Hematopoietic multipotent progenitor cell treated with erythropoietin and hydrocortisone succinate and interleukin-3 and kit ligand, for 8 days (in vitro differentiated cells): Measurements from ENCODE around the gene PODNL1.
"Not testable (repeated sequence)": the region's sequence is repeated elsewhere in the genome, so short reads cannot be mapped to it uniquely, and the experiment has no call there.

Source experiments
- DNase-seq: peaks from one replicate; pipeline ENCODE4 v3.0.0-alpha.2; 2015

Gene PODNL1

GRCh38 chr19:13923194-13923987, 14.8 kb downstream of the PODNL1 start:
- DNase-seq, result no peak

GRCh38 chr19:13922118-13922517, 16.1 kb downstream of the PODNL1 start:
- not testable (repeated sequence) for DNase-seq

- peak; percentile 88 for DNase-seq
These were observed 17.1 kb downstream of the PODNL1 start for GRCh38 chr19:13920940-13921747.

- DNase-seq, result no peak
These were observed 17.7 kb downstream of the PODNL1 start for GRCh38 chr19:13920524-13920923.

GRCh38 chr19:13918726-13919411, 19.3 kb downstream of the PODNL1 start:
- no peak for DNase-seq

- no peak for DNase-seq
These were observed 20.3 kb downstream of the PODNL1 start for GRCh38 chr19:13917888-13918406.

- no peak for DNase-seq
These were observed 23.4 kb downstream of the PODNL1 start for GRCh38 chr19:13914777-13915176.

- DNase-seq, result no peak
These were observed 24.9 kb downstream of the PODNL1 start for GRCh38 chr19:13913352-13913751.

GRCh38 chr19:13909430-13909829, 28.8 kb downstream of the PODNL1 start:
- DNase-seq, result no peak

GRCh38 chr19:13908674-13909073, 29.5 kb downstream of the PODNL1 start:
- DNase-seq, result no peak

GRCh38 chr19:13906910-13907309, 31.3 kb downstream of the PODNL1 start:
- DNase-seq, result no peak

GRCh38 chr19:13906521-13906904, 31.7 kb downstream of the PODNL1 start:
- no peak for DNase-seq

GRCh38 chr19:13905634-13906520, 32.3 kb downstream of the PODNL1 start, which contains the start of the genes BRME1 and CC2D1A:
BRME1 (minus strand) TSS chr19:13906117; CDS start chr19:13904892, 1,225 bp downstream.
CC2D1A (plus strand) TSS chr19:13906201; CDS start chr19:13906442, 241 bp downstream.
- peak; percentile 92 for DNase-seq

GRCh38 chr19:13902993-13903555, 35.1 kb downstream of the PODNL1 start:
- DNase-seq, result peak; percentile 69

GRCh38 chr19:13899912-13900584, 38.2 kb downstream of the PODNL1 start:
- no peak for DNase-seq

- DNase-seq, result no peak
These were observed 38.8 kb downstream of the PODNL1 start for GRCh38 chr19:13899393-13899792.

- DNase-seq, result no peak
These were observed 42.0 kb downstream of the PODNL1 start for GRCh38 chr19:13896227-13896626.

GRCh38 chr19:13894552-13894951, 43.7 kb downstream of the PODNL1 start:
- DNase-seq, result no peak

- DNase-seq, result no peak
These were observed 45.3 kb downstream of the PODNL1 start for GRCh38 chr19:13892870-13893269.

GRCh38 chr19:13890136-13890535, 48.1 kb downstream of the PODNL1 start:
- no peak for DNase-seq

GRCh38 chr19:13888281-13888680, 49.9 kb downstream of the PODNL1 start:
- no peak for DNase-seq
